Neuron (in vitro differentiated cells): ENCODE data around the gene PABPN1L.

Experiments
- H2AFZ ChIP-seq: one replicate; pipeline ENCODE4 v1.6.1; 2013; ENCODE audit warnings: low read depth, mild to moderate bottlenecking, inconsistent platforms, low read length, moderate library complexity
- H3K27me3 ChIP-seq: one replicate; pipeline ENCODE4 v1.6.1; 2013; ENCODE audit warnings: low read length; ENCODE audit not compliant: insufficient read depth
- H3K36me3 ChIP-seq: one replicate; pipeline ENCODE4 v1.6.1; 2013; ENCODE audit warnings: low read length; ENCODE audit not compliant: insufficient read depth
- H3K4me1 ChIP-seq: one replicate; pipeline ENCODE4 v1.6.1; 2013; ENCODE audit warnings: low read length; ENCODE audit not compliant: insufficient read depth
- H3K4me3 ChIP-seq: 2 replicates; pipeline ENCODE4 v1.5.1; 2013; ENCODE audit warnings: mild to moderate bottlenecking, low read length, moderate library complexity
- H3K9me3 ChIP-seq: one replicate; pipeline ENCODE4 v1.6.1; 2013; ENCODE audit warnings: low read length

Gene PABPN1L

GRCh38 chr16:88876942-88877526, 10.6 kb upstream of the PABPN1L start:
- Histone ChIP-seq H2AFZ (no peak overlapping the region), H3K4me3 (no peak overlapping the region), H3K36me3 (no peaks in the 10 kb centered on the region), H3K4me1 (peaks cover 7% of the 10 kb centered on the region), H3K9me3 (no peaks in the 10 kb centered on the region), H3K27me3 (peaks cover 24% of the 10 kb centered on the region)

GRCh38 chr16:88875703-88876234, 9.3 kb upstream of the PABPN1L start:
- H3K9me3 ChIP-seq = no peaks in the 10 kb centered on the region
- H3K27me3 ChIP-seq = peaks cover 31% of the 10 kb centered on the region
- H3K36me3 ChIP-seq = no peaks in the 10 kb centered on the region
- no peak overlapping the region for H3K4me3 ChIP-seq
- peaks cover 7% of the 10 kb centered on the region for H3K4me1 ChIP-seq
- no peak overlapping the region for H2AFZ ChIP-seq

- Histone ChIP-seq H3K36me3 (no peaks in the 10 kb centered on the region), H3K4me3 (no peak overlapping the region), H2AFZ (no peak overlapping the region), H3K9me3 (no peaks in the 10 kb centered on the region), H3K4me1 (no peaks in the 10 kb centered on the region), H3K27me3 (peaks cover 37% of the 10 kb centered on the region)
Observed at GRCh38 chr16:88874938-88875599, 8.6 kb upstream of the PABPN1L start.

- peaks cover 51% of the 10 kb centered on the region for H3K27me3 ChIP-seq
- H3K4me3 ChIP-seq = no peak overlapping the region
Observed at GRCh38 chr16:88872650-88873331, 6.3 kb upstream of the PABPN1L start.

GRCh38 chr16:88871730-88872416, 5.4 kb upstream of the PABPN1L start:
- no peak overlapping the region for H3K4me3 ChIP-seq
- H3K36me3 ChIP-seq = no peaks in the 10 kb centered on the region
- H2AFZ ChIP-seq = no peak overlapping the region
- H3K27me3 ChIP-seq = peaks cover 51% of the 10 kb centered on the region
- no peaks in the 10 kb centered on the region for H3K4me1 ChIP-seq
- no peaks in the 10 kb centered on the region for H3K9me3 ChIP-seq

More at GRCh38 chr16:88872650-88873331, 6.3 kb upstream of the PABPN1L start:
- Histone ChIP-seq H3K9me3 (no peaks in the 10 kb centered on the region), H3K4me1 (no peaks in the 10 kb centered on the region), H3K36me3 (no peaks in the 10 kb centered on the region), H2AFZ (no peak overlapping the region)

GRCh38 chr16:88871349-88871702, 4.9 kb upstream of the PABPN1L start:
- Histone ChIP-seq H3K36me3 (no peaks in the 10 kb centered on the region), H3K4me3 (no peak overlapping the region), H3K9me3 (no peaks in the 10 kb centered on the region), H3K27me3 (peaks cover 54% of the 10 kb centered on the region), H2AFZ (no peak overlapping the region), H3K4me1 (no peaks in the 10 kb centered on the region)

- peaks cover 58% of the 10 kb centered on the region for H3K27me3 ChIP-seq
- H2AFZ ChIP-seq = no peak overlapping the region
- H3K36me3 ChIP-seq = no peaks in the 10 kb centered on the region
- no peaks in the 10 kb centered on the region for H3K9me3 ChIP-seq
- H3K4me3 ChIP-seq = no peak overlapping the region
- no peaks in the 10 kb centered on the region for H3K4me1 ChIP-seq
Observed at GRCh38 chr16:88870608-88871348, 4.3 kb upstream of the PABPN1L start.

- Histone ChIP-seq H3K9me3 (no peaks in the 10 kb centered on the region), H3K36me3 (no peaks in the 10 kb centered on the region), H3K4me3 (no peak overlapping the region), H2AFZ (no peak overlapping the region), H3K27me3 (peaks cover 56% of the 10 kb centered on the region), H3K4me1 (no peaks in the 10 kb centered on the region)
Observed at GRCh38 chr16:88869673-88869980, 3.2 kb upstream of the PABPN1L start.

GRCh38 chr16:88868974-88869672, 2.7 kb upstream of the PABPN1L start:
- Histone ChIP-seq H3K9me3 (no peaks in the 10 kb centered on the region), H3K36me3 (no peaks in the 10 kb centered on the region), H3K27me3 (peaks cover 56% of the 10 kb centered on the region)

GRCh38 chr16:88867581-88868246, 1.3 kb upstream of the PABPN1L start:
- Histone ChIP-seq H3K4me3 (no peak overlapping the region), H3K36me3 (no peaks in the 10 kb centered on the region)

More at GRCh38 chr16:88868974-88869672, 2.7 kb upstream of the PABPN1L start:
- Histone ChIP-seq H3K4me3 (no peak overlapping the region), H2AFZ (no peak overlapping the region), H3K4me1 (no peaks in the 10 kb centered on the region)

GRCh38 chr16:88865742-88866141, 718 bp downstream of the PABPN1L start:
- peaks cover 35% of the 10 kb centered on the region for H3K27me3 ChIP-seq
- no peak overlapping the region for H3K4me3 ChIP-seq
- no peaks in the 10 kb centered on the region for H3K9me3 ChIP-seq
- H3K36me3 ChIP-seq = peaks cover 4% of the 10 kb centered on the region
- no peak overlapping the region for H2AFZ ChIP-seq
- H3K4me1 ChIP-seq = no peaks in the 10 kb centered on the region

More at GRCh38 chr16:88867581-88868246, 1.3 kb upstream of the PABPN1L start:
- H2AFZ ChIP-seq = no peak overlapping the region
- H3K9me3 ChIP-seq = no peaks in the 10 kb centered on the region
- H3K4me1 ChIP-seq = no peaks in the 10 kb centered on the region
- H3K27me3 ChIP-seq = peaks cover 49% of the 10 kb centered on the region

- H3K9me3 ChIP-seq = no peaks in the 10 kb centered on the region
- peaks cover 32% of the 10 kb centered on the region for H3K27me3 ChIP-seq
- no peak overlapping the region for H2AFZ ChIP-seq
- H3K36me3 ChIP-seq = peaks cover 6% of the 10 kb centered on the region
- H3K4me3 ChIP-seq = no peak overlapping the region
- no peaks in the 10 kb centered on the region for H3K4me1 ChIP-seq
Observed at GRCh38 chr16:88865310-88865709, 1.1 kb downstream of the PABPN1L start.
